ENCODE data around the gene NEURL1. TPM values are rescaled to one million over a fixed set of nuclear protein-coding genes. Genes with fewer than 3 reads are reported as not detected.

The NEURL1 gene, protein sequence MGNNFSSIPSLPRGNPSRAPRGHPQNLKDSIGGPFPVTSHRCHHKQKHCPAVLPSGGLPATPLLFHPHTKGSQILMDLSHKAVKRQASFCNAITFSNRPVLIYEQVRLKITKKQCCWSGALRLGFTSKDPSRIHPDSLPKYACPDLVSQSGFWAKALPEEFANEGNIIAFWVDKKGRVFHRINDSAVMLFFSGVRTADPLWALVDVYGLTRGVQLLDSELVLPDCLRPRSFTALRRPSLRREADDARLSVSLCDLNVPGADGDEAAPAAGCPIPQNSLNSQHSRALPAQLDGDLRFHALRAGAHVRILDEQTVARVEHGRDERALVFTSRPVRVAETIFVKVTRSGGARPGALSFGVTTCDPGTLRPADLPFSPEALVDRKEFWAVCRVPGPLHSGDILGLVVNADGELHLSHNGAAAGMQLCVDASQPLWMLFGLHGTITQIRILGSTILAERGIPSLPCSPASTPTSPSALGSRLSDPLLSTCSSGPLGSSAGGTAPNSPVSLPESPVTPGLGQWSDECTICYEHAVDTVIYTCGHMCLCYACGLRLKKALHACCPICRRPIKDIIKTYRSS
- total RNA-seq (2014; rRNA removed; shearing (Covaris generic)) (0.46 and 0.47 TPM in 2 replicates), total RNA-seq (2022) (not detected in 2 replicates), Bru-seq, nascent RNA (percentile 2 among the genes with signal in this experiment), BruChase-seq, experiment 1, labeled RNA remaining after a 6-hour chase (percentile 2 among the genes with signal in this experiment), BruChase-seq, experiment 2, labeled RNA remaining after a 2-hour chase (percentile 4 among the genes with signal in this experiment)
- long read RNA-seq, result 0 reads

DNA sequence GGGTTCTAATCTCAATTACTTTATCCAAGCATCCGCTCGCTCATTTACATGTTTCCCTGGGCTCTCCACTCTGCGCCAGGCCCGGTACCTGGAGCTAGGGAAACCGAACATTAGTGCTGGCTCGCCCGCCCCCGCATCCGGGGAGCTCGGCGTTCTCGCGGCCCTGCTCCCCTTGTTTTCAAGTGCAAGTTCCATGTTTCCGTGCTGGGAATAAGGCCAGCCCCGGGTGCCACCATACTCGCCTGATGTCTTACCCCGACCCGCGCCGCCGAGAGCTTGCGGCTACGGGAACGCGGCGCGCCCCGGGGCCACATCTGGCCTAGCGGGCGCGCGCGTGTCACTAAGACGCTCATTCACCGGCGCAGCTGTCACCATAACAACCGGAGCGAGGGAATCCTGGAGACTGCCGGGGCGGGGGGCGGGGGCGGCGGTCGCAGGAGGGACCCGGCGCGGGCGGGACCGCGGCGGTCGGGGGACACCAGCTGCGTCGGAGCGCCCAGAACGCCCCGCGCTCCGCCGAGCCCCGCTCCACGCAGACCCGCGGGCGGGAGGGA lies at the start of gene NEURL1:
NEURL1 (plus strand) TSS at position 344 of the 554 bp plus-strand sequence. CDS start 683 bp downstream, outside the sequence.
- Histone ChIP-seq H3K4me2 (ENCODE audit: low read length) (peak within 1 kb of the TSS; percentile 83), H3K27ac (ENCODE audit: low read depth, low read length, poor library complexity, severe bottlenecking) (no peak within 1 kb of the TSS), H2AFZ (ENCODE audit: low read length) (peak within 1 kb of the TSS; percentile 50; the same call in 1 of the 2 replicates), H3K4me3 (ENCODE audit: low read depth, low read length, poor library complexity, severe bottlenecking) (peak within 1 kb of the TSS; percentile 70), H3K4me1 (ENCODE audit: insufficient read depth, low read length, poor library complexity, severe bottlenecking) (peaks cover 26% of the 10 kb centered on the region), H3K9me2 (ENCODE audit: insufficient read depth, low read length) (no peaks in the 10 kb centered on the region), H3K36me3 (ENCODE audit: insufficient read depth, low read length) (no peaks in the 10 kb centered on the region), H4K20me1 (ENCODE audit: insufficient read depth, low read length) (no peaks in the 10 kb centered on the region), H3K79me2 (ENCODE audit: insufficient read depth, low read depth, low read length) (no peaks in the 10 kb centered on the region), H3K9me3 (ENCODE audit: low read length) (no peaks in the 10 kb centered on the region)
- no TSS peak for BruUV-seq (replicated peaks)
- intact Hi-C loops (cut with micrococcal nuclease; ENCODE audit: unreplicated experiment), result no loop called here
- DNase-seq (ENCODE audit: low spot score), result peak; percentile 49
- CTCF ChIA-PET (ENCODE audit: unreplicated experiment), result no interaction called here
- POLR2A ChIA-PET, result interaction anchor here (0.8 to 1.1 kb wide), 2 partner anchors 12 to 49 kb away, joined by 3 to 7 read pairs; no protein-coding TSS in a partner anchor
- no peak for TF ChIP-seq EZH2phosphoT487 (IDR thresholded peaks at IDR 0.05; ENCODE audit: borderline replicate concordance, low read depth, low read length)
- TF ChIP-seq, protein P1, sequence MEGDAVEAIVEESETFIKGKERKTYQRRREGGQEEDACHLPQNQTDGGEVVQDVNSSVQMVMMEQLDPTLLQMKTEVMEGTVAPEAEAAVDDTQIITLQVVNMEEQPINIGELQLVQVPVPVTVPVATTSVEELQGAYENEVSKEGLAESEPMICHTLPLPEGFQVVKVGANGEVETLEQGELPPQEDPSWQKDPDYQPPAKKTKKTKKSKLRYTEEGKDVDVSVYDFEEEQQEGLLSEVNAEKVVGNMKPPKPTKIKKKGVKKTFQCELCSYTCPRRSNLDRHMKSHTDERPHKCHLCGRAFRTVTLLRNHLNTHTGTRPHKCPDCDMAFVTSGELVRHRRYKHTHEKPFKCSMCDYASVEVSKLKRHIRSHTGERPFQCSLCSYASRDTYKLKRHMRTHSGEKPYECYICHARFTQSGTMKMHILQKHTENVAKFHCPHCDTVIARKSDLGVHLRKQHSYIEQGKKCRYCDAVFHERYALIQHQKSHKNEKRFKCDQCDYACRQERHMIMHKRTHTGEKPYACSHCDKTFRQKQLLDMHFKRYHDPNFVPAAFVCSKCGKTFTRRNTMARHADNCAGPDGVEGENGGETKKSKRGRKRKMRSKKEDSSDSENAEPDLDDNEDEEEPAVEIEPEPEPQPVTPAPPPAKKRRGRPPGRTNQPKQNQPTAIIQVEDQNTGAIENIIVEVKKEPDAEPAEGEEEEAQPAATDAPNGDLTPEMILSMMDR (conservative IDR thresholded peaks at IDR 0.05; ENCODE audit: low read length), result no peak

DNA sequence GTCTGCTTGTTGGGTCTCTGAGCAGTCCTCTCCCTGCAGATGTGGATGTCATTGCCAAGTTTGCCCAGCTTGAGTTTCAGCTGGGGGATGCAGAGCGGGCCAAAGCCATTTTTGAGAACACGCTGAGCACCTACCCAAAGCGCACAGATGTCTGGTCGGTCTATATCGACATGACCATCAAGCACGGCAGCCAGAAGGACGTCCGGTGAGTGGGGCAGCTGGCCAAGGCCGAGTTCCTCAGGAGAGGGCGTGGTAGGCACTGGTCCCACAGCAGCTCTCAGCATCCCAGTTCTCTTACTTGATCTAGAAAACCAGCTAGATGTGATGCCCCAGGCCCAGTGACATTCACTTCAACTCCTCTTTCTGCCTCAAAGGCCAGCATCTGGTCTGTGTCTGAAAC lies 49.0 kb upstream of the NEURL1 start:
- H3K79me2 ChIP-seq (ENCODE audit: insufficient read depth, low read depth, low read length), result no peaks in the 10 kb centered on the region
- POLR2A ChIA-PET, result no interaction called here
- no peak overlapping the region for H2AFZ ChIP-seq (ENCODE audit: low read length)
- H3K27ac ChIP-seq (ENCODE audit: low read depth, low read length, poor library complexity, severe bottlenecking), result no peak overlapping the region
- no peak overlapping the region for H3K4me3 ChIP-seq (ENCODE audit: low read depth, low read length, poor library complexity, severe bottlenecking)
- BruUV-seq (replicated peaks), result no TSS peak
- no peaks in the 10 kb centered on the region for H3K9me2 ChIP-seq (ENCODE audit: insufficient read depth, low read length)
- H4K20me1 ChIP-seq (ENCODE audit: insufficient read depth, low read length), result no peaks in the 10 kb centered on the region
- CTCF ChIA-PET (ENCODE audit: unreplicated experiment), result no interaction called here
- no peak for TF ChIP-seq EZH2phosphoT487 (IDR thresholded peaks at IDR 0.05; ENCODE audit: borderline replicate concordance, low read depth, low read length)
- TF ChIP-seq, protein P1 (conservative IDR thresholded peaks at IDR 0.05; ENCODE audit: low read length), result no peak
- DNase-seq (ENCODE audit: low spot score), result no peak
- H3K36me3 ChIP-seq (ENCODE audit: insufficient read depth, low read length), result peaks cover 87% of the 10 kb centered on the region
- H3K4me1 ChIP-seq (ENCODE audit: insufficient read depth, low read length, poor library complexity, severe bottlenecking), result no peaks in the 10 kb centered on the region
- H3K9me3 ChIP-seq (ENCODE audit: low read length), result no peaks in the 10 kb centered on the region
- intact Hi-C loops (cut with micrococcal nuclease; ENCODE audit: unreplicated experiment), result no loop called here
- no peak overlapping the region for H3K4me2 ChIP-seq (ENCODE audit: low read length)
